ENCODE results near the gene AKAP8L. TPM values are rescaled to one million over a fixed set of nuclear protein-coding genes. Genes with fewer than 3 reads are reported as not detected.

Gene AKAP8L
- total RNA-seq, 1 experiment from 2014 or later, result 123 TPM

- Mint-ChIP-seq H3K4me1 (peaks cover 16 to 17% of the 10 kb centered on the region in 2 experiments), H3K27ac (no peak overlapping the region)
These were observed 45.1 kb downstream of the AKAP8L start for GRCh38 chr19:15373644-15374043.

More at GRCh38 chr19:15373644-15374043, 45.1 kb downstream of the AKAP8L start:
- no peak overlapping the region for H3K18ac ChIP-seq (ENCODE audit: insufficient read length, low read depth, low read length)
- no peak overlapping the region for H2BK20ac ChIP-seq (ENCODE audit: low read depth, low read length, poor library complexity, severe bottlenecking)
- H3K27ac ChIP-seq (ENCODE audit: insufficient read length, low read depth, low read length), result no peak overlapping the region
- no peak overlapping the region; the same call in 1 of the 2 replicates for H3K14ac ChIP-seq (ENCODE audit: insufficient read depth, low read length)
- H3T11ph ChIP-seq (ENCODE audit: low read length), result no peak overlapping the region
- H3K27me3 Mint-ChIP-seq (ENCODE audit: low read depth), result no peaks in the 10 kb centered on the region; the same call in 1 of the 2 replicates
- no peak for TF ChIP-seq CTCF (conservative IDR thresholded peaks at IDR 0.05)
- H3K23ac ChIP-seq (ENCODE audit: insufficient read length, low read depth, low read length), result no peak overlapping the region
- no peak overlapping the region for H2AFZ ChIP-seq (ENCODE audit: low read length)
- no peak overlapping the region for H2BK12ac ChIP-seq (ENCODE audit: insufficient read length, low read depth, low read length)
- WGBS (ENCODE audit: extremely low coverage, insufficient read length, low lambda C conversion rate), result no CpG with 5 or more reads among the region's 22 CpGs
- H2BK15ac ChIP-seq (ENCODE audit: low read depth, low read length), result no peak overlapping the region
- H3K9me3 ChIP-seq (ENCODE audit: control insufficient read depth, low read depth, low read length), result no peaks in the 10 kb centered on the region
- no peaks in the 10 kb centered on the region for H3K27me3 ChIP-seq (ENCODE audit: insufficient read depth, low read length)
- no peaks in the 10 kb centered on the region for H3K79me1 ChIP-seq (ENCODE audit: insufficient read depth, low read depth, low read length, poor library complexity, severe bottlenecking)
- H2BK5ac ChIP-seq (ENCODE audit: insufficient read length, low read length), result no peak overlapping the region
- no peak overlapping the region for H3K56ac ChIP-seq (ENCODE audit: insufficient read length, low read depth, low read length)
- H4K5ac ChIP-seq (ENCODE audit: insufficient read length, low read depth, low read length), result no peak overlapping the region
- H3K79me2 ChIP-seq (ENCODE audit: insufficient read depth, low read length), result peaks cover 31% of the 10 kb centered on the region; the same call in 1 of the 2 replicates
- no peak overlapping the region for H2AK5ac ChIP-seq (ENCODE audit: insufficient read length, low read length)
- H4K20me1 ChIP-seq (ENCODE audit: control insufficient read depth, insufficient read depth, insufficient read length), result no peaks in the 10 kb centered on the region
- H3K9me3 Mint-ChIP-seq, result no peaks in the 10 kb centered on the region
- H4K91ac ChIP-seq (ENCODE audit: insufficient read length, low read depth, low read length), result no peak overlapping the region
- no peak overlapping the region for H4K8ac ChIP-seq (replicated peaks; ENCODE audit: insufficient read length, low read depth, low read length)
- peaks cover 40 to 55% (median 51%) of the 10 kb centered on the region in 3 experiments for H3K36me3 Mint-ChIP-seq (ENCODE audit: insufficient read depth in 1 of 3, low read depth in 3 of 3)
- H3K4me2 ChIP-seq (ENCODE audit: insufficient read depth, insufficient read length, low read length), result no peak overlapping the region
- H3K9ac ChIP-seq (ENCODE audit: extremely low read depth, insufficient read length, low read length), result no peak overlapping the region
- peaks cover 2% of the 10 kb centered on the region; the same call in 1 of the 2 replicates for H3K4me1 ChIP-seq (ENCODE audit: insufficient read depth, low read length)
- DNase-seq, result no peak
- no peak overlapping the region for H2BK120ac ChIP-seq (ENCODE audit: low read depth, low read length, poor library complexity, severe bottlenecking)
- H3K4me3 Mint-ChIP-seq, result no peak overlapping the region
- peaks cover 5% of the 10 kb centered on the region for H3K23me2 ChIP-seq (ENCODE audit: insufficient read length, low read depth, low read length, poor library complexity, severe bottlenecking)
- H3K4ac ChIP-seq (ENCODE audit: low read depth, low read length), result no peak overlapping the region
